Ureter (tissue), 1 donor: ENCODE data around the gene ARF4. TPM values are rescaled to one million over a fixed set of nuclear protein-coding genes. Genes with fewer than 3 reads are reported as not detected.

ENCODE experiments used
- DNase-seq: peaks from one replicate; pipeline ENCODE4 v3.0.0-alpha.2; 2020; ENCODE audit warnings: low spot score
- total RNA-seq: library from RNA; stranded (reverse); gene quantifications from one replicate; pipeline ENCODE4 v1.2.4, GENCODE V29; 2023
- donor health status: DM: yes; HTN: yes; CAD: no.

The ARF4 gene
- total RNA-seq, 1 donor from 2014 or later = 130 TPM

- no peak for DNase-seq
These were observed 19.3 kb downstream of the ARF4 start for GRCh38 chr3:57577801-57578200.

GRCh38 chr3:57575966-57576626 lies 21.0 kb downstream of the ARF4 start:
- DNase-seq = no peak

GRCh38 chr3:57572096-57572495 lies 25.0 kb downstream of the ARF4 start:
- no peak for DNase-seq

- DNase-seq = no peak
These were observed 26.3 kb downstream of the ARF4 start for GRCh38 chr3:57570878-57571277.

- no peak for DNase-seq
These were observed 27.2 kb downstream of the ARF4 start for GRCh38 chr3:57569859-57570450.

GRCh38 chr3:57559526-57559925 lies 37.6 kb downstream of the ARF4 start:
- DNase-seq = no peak

- no peak for DNase-seq
These were observed 40.0 kb downstream of the ARF4 start for GRCh38 chr3:57557085-57557537.

GRCh38 chr3:57556459-57557084 lies 40.6 kb downstream of the ARF4 start:
- no peak for DNase-seq

GRCh38 chr3:57555738-57556458 lies 41.2 kb downstream of the ARF4 start, which contains the start of gene PDE12:
Gene PDE12, plus strand, starts transcription at chr3:57556274. Its CDS starts 106 bp downstream, at chr3:57556380.
- peak; percentile 88 for DNase-seq

GRCh38 chr3:57555306-57555705 lies 41.8 kb downstream of the ARF4 start:
- DNase-seq = no peak

- DNase-seq = no peak
These were observed 50.5 kb downstream of the ARF4 start for GRCh38 chr3:57546616-57547015.

GRCh38 chr3:57545636-57546268 lies 51.4 kb downstream of the ARF4 start:
- DNase-seq = peak; percentile 46

GRCh38 chr3:57544181-57545125 lies 52.7 kb downstream of the ARF4 start, which contains the start of gene DNAH12:
Gene DNAH12, minus strand, starts transcription at chr3:57544344. Its CDS starts 1,474 bp downstream, at chr3:57542870.
- no peak for DNase-seq

GRCh38 chr3:57538465-57538864 lies 58.7 kb downstream of the ARF4 start:
- no peak for DNase-seq

GRCh38 chr3:57530071-57530608 lies 67.0 kb downstream of the ARF4 start:
- DNase-seq = no peak

Other genes starting within 250 kb of the ARF4 start
- gene DNAH12, start 53.0 kb downstream of the ARF4 start, total RNA-seq = 0.70 TPM
- 28.6 TPM for gene PDE12, start 41.1 kb downstream of the ARF4 start, total RNA-seq
- gene DENND6A, start 95.7 kb upstream of the ARF4 start, total RNA-seq = 50.9 TPM
- gene SLMAP, start 159.0 kb upstream of the ARF4 start, total RNA-seq = 159 TPM